Stimulated activated naive CD8-positive, alpha-beta T cell treated with anti-CD3 and anti-CD28 coated beads, Interleukin-15, Interleukin-2, amounts not matched to agents 100 U/mL and 50 U/mL, for 24 hours (primary cell): ENCODE data around the gene TPK1.
A peak's percentile ranks its signal among the peaks of the same experiment; 100 is the strongest.
"Not testable (repeated sequence)": the region's sequence is repeated elsewhere in the genome, so short reads cannot be mapped to it uniquely, and the experiment has no call there.

ENCODE experiments used
- ATAC-seq: fragments of 150-1000 bp; cut with Tn5 transposase; one replicate; pipeline ENCODE4 v1.10.0; 2021
- DNase-seq: peaks from one replicate; pipeline ENCODE4 v3.0.0; 2021

The TPK1 gene

GRCh38 chr7:144822223-144822622, 13.6 kb downstream of the TPK1 start:
- ATAC-seq (no peak), DNase-seq (no peak)

- peak; percentile 83 for ATAC-seq
- DNase-seq, result no peak
Measured at GRCh38 chr7:144821067-144821466, 14.8 kb downstream of the TPK1 start.

GRCh38 chr7:144820552-144820951, 15.3 kb downstream of the TPK1 start:
- peak; percentile 21 for ATAC-seq

GRCh38 chr7:144819566-144819965, 16.3 kb downstream of the TPK1 start:
- no peak for DNase-seq
- ATAC-seq, result no peak

More at GRCh38 chr7:144820552-144820951, 15.3 kb downstream of the TPK1 start:
- DNase-seq, result no peak

- ATAC-seq (peak; percentile 82), DNase-seq (peak; percentile 38)
Measured at GRCh38 chr7:144818511-144818910, 17.3 kb downstream of the TPK1 start.

GRCh38 chr7:144817001-144817400, 18.9 kb downstream of the TPK1 start:
- no peak for ATAC-seq
- no peak for DNase-seq

- DNase-seq (no peak), ATAC-seq (no peak)
Measured at GRCh38 chr7:144814299-144814698, 21.6 kb downstream of the TPK1 start.

- DNase-seq, result peak; percentile 40
- ATAC-seq, result peak; percentile 93
Measured at GRCh38 chr7:144812379-144813283, 23.2 kb downstream of the TPK1 start.

GRCh38 chr7:144805627-144806239, 30.1 kb downstream of the TPK1 start:
- DNase-seq, result no peak
- ATAC-seq, result no peak

GRCh38 chr7:144800678-144801436, 35.0 kb downstream of the TPK1 start:
- not testable (repeated sequence) for ATAC-seq, DNase-seq

- DNase-seq (no peak), ATAC-seq (no peak)
Measured at GRCh38 chr7:144796919-144797318, 38.9 kb downstream of the TPK1 start.

GRCh38 chr7:144792050-144792449, 43.8 kb downstream of the TPK1 start:
- ATAC-seq (no peak), DNase-seq (no peak)

GRCh38 chr7:144791488-144791887, 44.4 kb downstream of the TPK1 start:
- DNase-seq, result no peak
- no peak for ATAC-seq

- no peak for ATAC-seq
Measured at GRCh38 chr7:144787127-144787526, 48.7 kb downstream of the TPK1 start.

GRCh38 chr7:144786522-144786921, 49.3 kb downstream of the TPK1 start:
- no peak for ATAC-seq
- no peak for DNase-seq

More at GRCh38 chr7:144787127-144787526, 48.7 kb downstream of the TPK1 start:
- DNase-seq, result no peak

GRCh38 chr7:144786079-144786478, 49.8 kb downstream of the TPK1 start:
- DNase-seq, result no peak
- ATAC-seq, result no peak

GRCh38 chr7:144785521-144785920, 50.3 kb downstream of the TPK1 start:
- DNase-seq (no peak), ATAC-seq (no peak)

- ATAC-seq (no peak), DNase-seq (no peak)
Measured at GRCh38 chr7:144784943-144785342, 50.9 kb downstream of the TPK1 start.

- no peak for ATAC-seq
- DNase-seq, result no peak
Measured at GRCh38 chr7:144784441-144784840, 51.4 kb downstream of the TPK1 start.

- no peak for ATAC-seq
- no peak for DNase-seq
Measured at GRCh38 chr7:144782883-144783282, 53.0 kb downstream of the TPK1 start.

- no peak for DNase-seq
- ATAC-seq, result no peak
Measured at GRCh38 chr7:144780071-144780608, 55.7 kb downstream of the TPK1 start.

- not testable (repeated sequence) for ATAC-seq, DNase-seq
Measured at GRCh38 chr7:144777889-144778288, 58.0 kb downstream of the TPK1 start.
